ENCODE data around the gene EPHA4. TPM values are rescaled to one million over a fixed set of nuclear protein-coding genes. Genes with fewer than 3 reads are reported as not detected.

EPHA4 gene
- 9.2 TPM for polyA plus RNA-seq (2013, experiment 1 of 2)
- 12.6 TPM for polyA plus RNA-seq (2013, experiment 2 of 2)

- peak within 1 kb of the TSS; percentile 60 for H3K27ac ChIP-seq (ENCODE audit: low read depth, low read length, severe bottlenecking)
- WGBS, 2 experiments (ENCODE audit: insufficient coverage in 2 of 2), result 0% methylated on average over 32 to 44 of the region's 55 CpGs
These were observed at the start of gene EPHA4 for GRCh38 chr2:221572219-221572820. TSS of gene EPHA4 (minus strand) at chr2:221572304. CDS start at chr2:221572248, 56 bp downstream.

GRCh38 chr2:221618007-221618406 lies 45.9 kb upstream of the EPHA4 start:
- no peak overlapping the region for H3K4me3 ChIP-seq (ENCODE audit: extremely low read depth, insufficient read depth, low read length, poor library complexity, severe bottlenecking)
- H3K27ac ChIP-seq (ENCODE audit: low read depth, low read length, severe bottlenecking), result no peak overlapping the region
- H3K9me3 ChIP-seq (ENCODE audit: control insufficient read depth, low read length), result no peaks in the 10 kb centered on the region
- WGBS, 2 experiments (ENCODE audit: insufficient coverage in 2 of 2), result 87 to 89% methylated on average over 1 of the region's 2 CpGs
- H3K4me1 ChIP-seq (ENCODE audit: control insufficient read depth, insufficient read depth, low read length, poor library complexity, severe bottlenecking), result no peaks in the 10 kb centered on the region
- H3K36me3 ChIP-seq (ENCODE audit: control insufficient read depth, insufficient read depth, low read length), result no peaks in the 10 kb centered on the region

More at GRCh38 chr2:221572219-221572820, at the start of gene EPHA4:
- Histone ChIP-seq H3K4me1 (ENCODE audit: control insufficient read depth, insufficient read depth, low read length, poor library complexity, severe bottlenecking) (no peaks in the 10 kb centered on the region), H3K36me3 (ENCODE audit: control insufficient read depth, insufficient read depth, low read length) (no peaks in the 10 kb centered on the region), H3K9me3 (ENCODE audit: control insufficient read depth, low read length) (no peaks in the 10 kb centered on the region), H3K4me3 (ENCODE audit: extremely low read depth, insufficient read depth, low read length, poor library complexity, severe bottlenecking) (peak within 1 kb of the TSS; percentile 60)

- Histone ChIP-seq H3K9me3 (ENCODE audit: control insufficient read depth, low read length) (no peaks in the 10 kb centered on the region), H3K36me3 (ENCODE audit: control insufficient read depth, insufficient read depth, low read length) (no peaks in the 10 kb centered on the region), H3K4me1 (ENCODE audit: control insufficient read depth, insufficient read depth, low read length, poor library complexity, severe bottlenecking) (no peaks in the 10 kb centered on the region), H3K27ac (ENCODE audit: low read depth, low read length, severe bottlenecking) (no peak overlapping the region), H3K4me3 (ENCODE audit: extremely low read depth, insufficient read depth, low read length, poor library complexity, severe bottlenecking) (no peak overlapping the region)
- WGBS, 2 experiments (ENCODE audit: insufficient coverage in 2 of 2), result 93 to 98% methylated on average over 13 of the region's 13 CpGs
These were observed 44.5 kb upstream of the EPHA4 start for GRCh38 chr2:221616561-221616960.

GRCh38 chr2:221614274-221614673 lies 42.2 kb upstream of the EPHA4 start:
- Histone ChIP-seq H3K36me3 (ENCODE audit: control insufficient read depth, insufficient read depth, low read length) (no peaks in the 10 kb centered on the region), H3K4me1 (ENCODE audit: control insufficient read depth, insufficient read depth, low read length, poor library complexity, severe bottlenecking) (no peaks in the 10 kb centered on the region), H3K27ac (ENCODE audit: low read depth, low read length, severe bottlenecking) (no peak overlapping the region), H3K4me3 (ENCODE audit: extremely low read depth, insufficient read depth, low read length, poor library complexity, severe bottlenecking) (no peak overlapping the region), H3K9me3 (ENCODE audit: control insufficient read depth, low read length) (no peaks in the 10 kb centered on the region)
- WGBS, 2 experiments (ENCODE audit: insufficient coverage in 2 of 2), result 71 to 81% methylated on average over 5 to 6 of the region's 6 CpGs

- no peak overlapping the region for H3K27ac ChIP-seq (ENCODE audit: low read depth, low read length, severe bottlenecking)
- no peaks in the 10 kb centered on the region for H3K36me3 ChIP-seq (ENCODE audit: control insufficient read depth, insufficient read depth, low read length)
- 94 to 96% methylated on average over 4 to 6 of the region's 6 CpGs for WGBS, 2 experiments (ENCODE audit: insufficient coverage in 2 of 2)
- no peak overlapping the region for H3K4me3 ChIP-seq (ENCODE audit: extremely low read depth, insufficient read depth, low read length, poor library complexity, severe bottlenecking)
- no peaks in the 10 kb centered on the region for H3K9me3 ChIP-seq (ENCODE audit: control insufficient read depth, low read length)
- H3K4me1 ChIP-seq (ENCODE audit: control insufficient read depth, insufficient read depth, low read length, poor library complexity, severe bottlenecking), result no peaks in the 10 kb centered on the region
These were observed 40.7 kb upstream of the EPHA4 start for GRCh38 chr2:221612800-221613199.

- Histone ChIP-seq H3K4me3 (ENCODE audit: extremely low read depth, insufficient read depth, low read length, poor library complexity, severe bottlenecking) (no peak overlapping the region), H3K27ac (ENCODE audit: low read depth, low read length, severe bottlenecking) (no peak overlapping the region), H3K9me3 (ENCODE audit: control insufficient read depth, low read length) (no peaks in the 10 kb centered on the region), H3K36me3 (ENCODE audit: control insufficient read depth, insufficient read depth, low read length) (no peaks in the 10 kb centered on the region), H3K4me1 (ENCODE audit: control insufficient read depth, insufficient read depth, low read length, poor library complexity, severe bottlenecking) (no peaks in the 10 kb centered on the region)
- 89 to 96% methylated on average over 2 to 3 of the region's 4 CpGs for WGBS, 2 experiments (ENCODE audit: insufficient coverage in 2 of 2)
These were observed 40.1 kb upstream of the EPHA4 start for GRCh38 chr2:221612161-221612560.

GRCh38 chr2:221610675-221611074 lies 38.6 kb upstream of the EPHA4 start:
- Histone ChIP-seq H3K9me3 (ENCODE audit: control insufficient read depth, low read length) (no peaks in the 10 kb centered on the region), H3K27ac (ENCODE audit: low read depth, low read length, severe bottlenecking) (no peak overlapping the region), H3K4me1 (ENCODE audit: control insufficient read depth, insufficient read depth, low read length, poor library complexity, severe bottlenecking) (no peaks in the 10 kb centered on the region), H3K36me3 (ENCODE audit: control insufficient read depth, insufficient read depth, low read length) (no peaks in the 10 kb centered on the region), H3K4me3 (ENCODE audit: extremely low read depth, insufficient read depth, low read length, poor library complexity, severe bottlenecking) (no peak overlapping the region)
- 73 to 76% methylated on average over 3 to 4 of the region's 8 CpGs for WGBS, 2 experiments (ENCODE audit: insufficient coverage in 2 of 2)

- 78 to 95% methylated on average over 2 of the region's 2 CpGs for WGBS, 2 experiments (ENCODE audit: insufficient coverage in 2 of 2)
- Histone ChIP-seq H3K4me3 (ENCODE audit: extremely low read depth, insufficient read depth, low read length, poor library complexity, severe bottlenecking) (no peak overlapping the region), H3K36me3 (ENCODE audit: control insufficient read depth, insufficient read depth, low read length) (no peaks in the 10 kb centered on the region), H3K9me3 (ENCODE audit: control insufficient read depth, low read length) (no peaks in the 10 kb centered on the region), H3K27ac (ENCODE audit: low read depth, low read length, severe bottlenecking) (no peak overlapping the region), H3K4me1 (ENCODE audit: control insufficient read depth, insufficient read depth, low read length, poor library complexity, severe bottlenecking) (no peaks in the 10 kb centered on the region)
These were observed 38.2 kb upstream of the EPHA4 start for GRCh38 chr2:221610255-221610654.

- H3K36me3 ChIP-seq (ENCODE audit: control insufficient read depth, insufficient read depth, low read length), result no peaks in the 10 kb centered on the region
- no peaks in the 10 kb centered on the region for H3K4me1 ChIP-seq (ENCODE audit: control insufficient read depth, insufficient read depth, low read length, poor library complexity, severe bottlenecking)
- no peak overlapping the region for H3K4me3 ChIP-seq (ENCODE audit: extremely low read depth, insufficient read depth, low read length, poor library complexity, severe bottlenecking)
- WGBS, 2 experiments (ENCODE audit: insufficient coverage in 2 of 2), result no CpG with 5 or more reads among the region's 3 CpGs
- H3K9me3 ChIP-seq (ENCODE audit: control insufficient read depth, low read length), result no peaks in the 10 kb centered on the region
- no peak overlapping the region for H3K27ac ChIP-seq (ENCODE audit: low read depth, low read length, severe bottlenecking)
These were observed 36.3 kb upstream of the EPHA4 start for GRCh38 chr2:221608442-221608841.

GRCh38 chr2:221606424-221606823 lies 34.3 kb upstream of the EPHA4 start:
- Histone ChIP-seq H3K4me3 (ENCODE audit: extremely low read depth, insufficient read depth, low read length, poor library complexity, severe bottlenecking) (no peak overlapping the region), H3K36me3 (ENCODE audit: control insufficient read depth, insufficient read depth, low read length) (no peaks in the 10 kb centered on the region), H3K4me1 (ENCODE audit: control insufficient read depth, insufficient read depth, low read length, poor library complexity, severe bottlenecking) (no peaks in the 10 kb centered on the region), H3K27ac (ENCODE audit: low read depth, low read length, severe bottlenecking) (no peak overlapping the region), H3K9me3 (ENCODE audit: control insufficient read depth, low read length) (no peaks in the 10 kb centered on the region)
- WGBS, 2 experiments (ENCODE audit: insufficient coverage in 2 of 2), result 51 to 73% methylated on average over 4 to 5 of the region's 6 CpGs

GRCh38 chr2:221605751-221606240 lies 33.7 kb upstream of the EPHA4 start:
- Histone ChIP-seq H3K4me1 (ENCODE audit: control insufficient read depth, insufficient read depth, low read length, poor library complexity, severe bottlenecking) (no peaks in the 10 kb centered on the region), H3K36me3 (ENCODE audit: control insufficient read depth, insufficient read depth, low read length) (no peaks in the 10 kb centered on the region), H3K27ac (ENCODE audit: low read depth, low read length, severe bottlenecking) (no peak overlapping the region), H3K9me3 (ENCODE audit: control insufficient read depth, low read length) (no peaks in the 10 kb centered on the region), H3K4me3 (ENCODE audit: extremely low read depth, insufficient read depth, low read length, poor library complexity, severe bottlenecking) (no peak overlapping the region)
- WGBS, 2 experiments (ENCODE audit: insufficient coverage in 2 of 2), result no CpG with 5 or more reads among the region's 2 CpGs
